ENCODE results near the gene TLNRD1.
A peak's percentile ranks its signal among the peaks of the same experiment; 100 is the strongest.
"Not testable (repeated sequence)": the region's sequence is repeated elsewhere in the genome, so short reads cannot be mapped to it uniquely, and the experiment has no call there.

The TLNRD1 gene
- total RNA-seq: 40.7 reads per million, percentile 64 among the genes with 10 or more reads in this experiment

GRCh38 chr15:81000624-81001151 lies at the start of gene TLNRD1:
TLNRD1 (plus strand) TSS chr15:81000923; CDS start chr15:81002272, 1,349 bp downstream.
- peak; percentile 73 for DNase-seq

GRCh38 chr15:80951941-80952340 lies 48.8 kb upstream of the TLNRD1 start:
- no peak for DNase-seq

- DNase-seq: no peak
Measured at GRCh38 chr15:80953001-80953952, 47.4 kb upstream of the TLNRD1 start.

GRCh38 chr15:80953953-80954778 lies 46.6 kb upstream of the TLNRD1 start:
- no peak for DNase-seq

- not testable (repeated sequence) for DNase-seq
Measured at GRCh38 chr15:80955571-80956452, 44.9 kb upstream of the TLNRD1 start.

- no peak for DNase-seq
Measured at GRCh38 chr15:80957556-80957955, 43.2 kb upstream of the TLNRD1 start.

GRCh38 chr15:80957976-80958375 lies 42.7 kb upstream of the TLNRD1 start:
- no peak for DNase-seq

GRCh38 chr15:80958818-80959495 lies 41.8 kb upstream of the TLNRD1 start:
- no peak for DNase-seq

GRCh38 chr15:80965454-80965853 lies 35.3 kb upstream of the TLNRD1 start:
- not testable (repeated sequence) for DNase-seq

GRCh38 chr15:80966431-80967197 lies 34.1 kb upstream of the TLNRD1 start:
- DNase-seq: no peak

- no peak for DNase-seq
Measured at GRCh38 chr15:80967451-80967850, 33.3 kb upstream of the TLNRD1 start.

- DNase-seq: no peak
Measured at GRCh38 chr15:80967991-80968510, 32.7 kb upstream of the TLNRD1 start.

GRCh38 chr15:80969316-80969715 lies 31.4 kb upstream of the TLNRD1 start:
- DNase-seq: no peak

GRCh38 chr15:80970018-80970657 lies 30.6 kb upstream of the TLNRD1 start:
- peak; percentile 60 for DNase-seq

GRCh38 chr15:80970658-80971057 lies 30.1 kb upstream of the TLNRD1 start:
- no peak for DNase-seq

GRCh38 chr15:80971143-80971542 lies 29.6 kb upstream of the TLNRD1 start:
- no peak for DNase-seq

- DNase-seq: no peak
Measured at GRCh38 chr15:80972276-80972675, 28.4 kb upstream of the TLNRD1 start.

- no peak for DNase-seq
Measured at GRCh38 chr15:80974914-80975313, 25.8 kb upstream of the TLNRD1 start.

- DNase-seq: no peak
Measured at GRCh38 chr15:80976851-80977250, 23.9 kb upstream of the TLNRD1 start.

- peak; percentile 20 for DNase-seq
Measured at GRCh38 chr15:80977627-80978036, 23.1 kb upstream of the TLNRD1 start.
